GM19324 (cell line): ENCODE measurements around the gene CROCC.
A peak's percentile ranks its signal among the peaks of the same experiment; 100 is the strongest.

ENCODE experiments used
- ATAC-seq: cut with Tn5 transposase; IDR thresholded peaks from one replicate; pipeline ENCODE4 v1.9.1; 2021; ENCODE audit warnings: mild to moderate bottlenecking, moderate library complexity; ENCODE audit not compliant: unreplicated experiment, low FRiP score

The CROCC gene

DNA sequence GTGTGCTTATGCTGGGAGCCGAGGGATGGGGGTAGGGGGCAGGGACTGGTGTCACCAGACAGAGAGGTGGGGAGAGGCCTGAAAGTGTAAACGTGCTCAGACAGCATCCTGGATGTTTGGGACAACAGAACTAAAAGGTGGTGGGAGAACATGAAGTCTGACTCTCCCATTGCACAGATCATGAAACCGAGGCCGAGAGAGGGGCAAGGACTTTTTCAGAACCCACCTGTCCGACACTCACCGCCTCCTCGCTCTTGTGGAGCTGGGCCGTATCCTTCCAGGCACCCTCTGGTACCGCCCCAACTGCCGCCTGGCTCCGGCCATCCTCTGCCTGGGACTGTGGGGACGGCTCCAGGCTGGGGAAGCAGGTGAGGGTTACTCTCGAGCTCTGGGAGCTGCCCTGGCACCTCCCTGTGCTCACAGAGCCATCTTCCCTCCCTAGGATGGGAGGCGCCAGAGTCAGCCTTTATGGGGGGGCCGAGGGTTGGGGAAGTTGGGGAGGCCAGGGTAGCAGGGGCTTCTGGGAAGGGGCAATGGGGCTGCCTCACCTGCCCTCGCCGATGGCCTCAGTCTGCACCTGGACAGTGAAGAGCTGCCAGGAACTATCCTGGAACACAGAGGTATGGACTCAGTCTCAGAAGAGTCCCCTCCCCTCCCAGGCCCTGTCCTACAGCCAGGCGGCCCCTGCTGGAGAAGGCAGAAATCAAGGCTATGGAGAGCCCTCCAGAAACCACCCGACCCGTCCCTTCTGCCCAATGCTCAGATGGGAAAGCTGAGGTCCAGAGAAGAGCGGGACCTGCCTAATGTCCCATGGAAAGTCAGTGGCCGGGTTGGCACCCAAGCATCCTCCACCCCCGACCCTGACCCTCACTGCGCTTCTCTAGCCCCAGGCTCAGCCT is 83.0 kb downstream of the CROCC start:
- ATAC-seq = no peak

DNA sequence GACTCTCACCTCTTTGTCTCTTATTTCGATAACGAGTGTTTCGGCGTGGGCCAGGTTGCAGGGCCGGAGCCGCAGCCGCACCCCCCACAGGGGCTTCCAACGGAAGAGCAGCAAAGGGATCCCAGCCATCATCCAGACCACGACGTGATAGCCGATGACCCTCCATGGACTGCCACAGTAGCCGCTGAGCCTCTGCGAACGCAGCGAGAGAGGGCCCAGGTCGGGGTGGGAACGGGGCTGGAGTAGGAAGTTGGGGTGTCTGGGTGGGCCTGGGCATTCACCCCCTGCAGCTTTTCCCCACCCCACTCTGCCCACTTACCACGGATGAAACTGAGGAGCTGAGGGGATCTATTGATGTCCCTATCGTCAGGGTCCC is 83.6 kb downstream of the CROCC start:
- ATAC-seq = no peak

DNA sequence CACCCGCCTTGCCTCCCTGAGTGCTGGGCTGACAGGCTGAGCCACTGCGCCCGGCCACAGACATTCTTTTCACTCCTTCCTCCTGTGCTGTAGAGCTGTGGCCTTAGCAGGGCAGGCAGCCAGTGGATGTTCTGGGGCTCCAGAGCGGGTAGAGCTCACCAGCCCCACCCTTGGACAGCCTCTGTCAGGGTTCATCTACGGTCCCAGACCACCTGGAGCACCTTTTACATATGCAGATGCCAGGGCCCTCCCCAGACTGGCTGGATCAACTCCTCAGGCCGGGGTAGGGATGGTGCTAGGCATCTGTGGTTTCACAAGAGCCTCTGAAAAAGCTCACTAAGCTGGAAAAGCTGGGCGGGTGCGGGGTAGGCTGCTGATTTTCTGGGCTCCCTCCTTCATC is 85.4 kb downstream of the CROCC start:
- ATAC-seq = no peak

DNA sequence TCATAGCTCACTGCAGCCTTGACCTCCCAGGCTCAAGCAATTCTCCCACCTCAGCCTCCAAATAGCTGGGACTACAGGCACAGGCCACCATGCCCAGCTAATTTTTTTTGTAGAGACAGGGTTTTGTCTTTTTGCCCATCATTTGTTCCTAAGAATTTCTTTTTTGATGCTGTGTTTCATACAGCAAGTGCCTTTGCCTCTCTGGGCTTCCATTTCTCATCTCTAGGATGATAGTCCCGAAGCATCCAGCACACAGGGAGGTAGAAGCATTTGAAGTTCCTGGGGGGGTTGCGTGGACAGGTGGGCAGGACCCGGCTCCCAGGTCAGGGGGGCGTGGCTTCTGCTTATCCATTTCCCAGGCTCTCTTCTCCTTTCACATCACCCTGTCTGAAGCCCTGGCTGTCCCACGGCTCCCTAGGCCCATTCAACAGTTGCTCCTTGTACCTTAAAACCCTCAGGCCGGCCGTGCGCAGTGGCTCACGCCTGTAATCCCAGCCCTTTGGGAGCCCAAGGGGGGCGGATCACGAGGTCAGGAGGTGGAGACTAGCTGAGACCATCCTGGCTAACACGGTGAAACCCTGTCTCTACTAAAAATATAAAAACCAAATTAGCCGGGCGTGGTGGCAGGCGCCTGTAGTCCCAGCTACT is 86.6 kb downstream of the CROCC start:
- no peak for ATAC-seq

DNA sequence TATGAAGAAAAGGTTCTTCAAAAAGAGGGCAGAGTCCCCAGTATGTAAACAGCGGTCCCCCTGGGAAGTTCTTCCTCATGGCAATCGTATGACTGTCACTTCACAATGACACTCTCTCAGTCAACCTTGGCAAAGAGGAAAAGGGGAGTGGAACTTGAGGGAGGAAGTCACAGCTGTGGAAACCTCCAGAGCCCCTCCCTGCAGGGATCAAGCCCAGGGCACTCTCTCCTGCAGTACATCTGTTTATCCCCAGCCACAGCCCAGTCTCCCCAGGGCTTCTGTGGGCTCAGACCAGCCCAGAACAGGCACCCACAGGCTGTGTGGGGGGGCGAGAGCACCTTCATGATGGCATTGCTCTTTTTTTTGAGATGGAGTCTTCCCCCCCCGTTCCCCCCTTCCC is 88.0 kb downstream of the CROCC start:
- no peak for ATAC-seq

DNA sequence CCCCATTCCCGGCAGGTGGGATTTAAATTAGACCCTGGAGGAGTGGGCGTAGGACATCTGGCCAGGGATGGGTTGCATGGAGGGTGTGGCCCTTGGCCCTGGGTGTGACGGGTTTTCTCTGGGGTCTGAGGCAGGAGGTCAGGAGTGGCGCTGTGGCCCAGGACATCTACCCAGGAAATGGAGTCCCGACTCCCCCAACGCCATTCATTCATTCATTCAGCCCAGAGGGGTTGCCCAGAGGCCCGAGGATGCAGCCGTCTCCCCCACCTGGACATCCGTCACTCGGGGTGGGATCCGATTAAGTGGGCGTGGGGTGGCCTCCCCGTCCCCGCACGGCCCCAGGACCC is 89.3 kb downstream of the CROCC start:
- ATAC-seq = no peak

DNA sequence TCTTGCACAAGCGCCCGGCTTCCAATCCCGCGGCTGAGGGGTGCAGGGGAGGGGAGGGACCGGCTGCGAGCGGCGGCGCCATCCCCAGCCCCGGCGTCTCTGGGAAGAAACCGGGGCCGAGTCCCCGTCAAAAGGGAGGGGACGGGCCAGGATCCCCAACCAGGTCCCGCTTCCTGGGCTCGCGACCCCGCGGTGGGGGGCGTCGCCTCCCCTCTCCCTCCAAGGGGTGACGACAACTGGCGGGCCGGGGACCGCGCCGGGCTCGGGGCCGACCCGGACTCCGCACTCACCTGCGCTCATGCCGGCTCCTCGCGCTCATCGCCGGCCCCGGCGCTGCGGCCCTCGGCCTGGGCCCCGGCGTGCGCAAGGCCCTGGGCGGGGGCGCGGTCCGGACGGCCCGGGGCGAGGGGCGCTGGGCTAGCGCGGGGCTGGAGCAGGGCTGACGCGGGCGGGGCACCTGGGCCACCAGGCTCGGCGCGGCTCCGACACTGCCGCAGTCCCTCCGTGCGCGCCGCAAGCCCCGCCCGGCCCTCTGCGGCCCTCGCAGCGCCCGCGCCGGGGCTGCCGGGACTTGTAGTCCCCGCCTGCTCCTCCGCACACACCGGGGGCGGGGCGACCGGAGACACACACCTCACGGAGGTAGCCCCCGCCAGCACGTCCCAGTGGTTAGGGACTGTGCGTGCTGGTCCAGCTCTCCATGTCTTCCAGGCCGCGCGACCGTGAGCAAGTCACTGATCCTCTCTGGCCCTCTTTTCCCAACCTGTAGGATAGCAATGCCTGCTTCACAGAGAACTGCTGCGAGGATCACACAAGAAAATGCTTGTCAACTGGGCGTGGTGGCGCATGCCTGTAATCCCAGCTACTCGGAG is 89.9 kb downstream of the CROCC start, which contains the start of gene ATP13A2:
ATP13A2 (minus strand) TSS at position 490 of the 869 bp plus-strand sequence; CDS start at position 300, 190 bp downstream.
- ATAC-seq = peak; percentile 77

DNA sequence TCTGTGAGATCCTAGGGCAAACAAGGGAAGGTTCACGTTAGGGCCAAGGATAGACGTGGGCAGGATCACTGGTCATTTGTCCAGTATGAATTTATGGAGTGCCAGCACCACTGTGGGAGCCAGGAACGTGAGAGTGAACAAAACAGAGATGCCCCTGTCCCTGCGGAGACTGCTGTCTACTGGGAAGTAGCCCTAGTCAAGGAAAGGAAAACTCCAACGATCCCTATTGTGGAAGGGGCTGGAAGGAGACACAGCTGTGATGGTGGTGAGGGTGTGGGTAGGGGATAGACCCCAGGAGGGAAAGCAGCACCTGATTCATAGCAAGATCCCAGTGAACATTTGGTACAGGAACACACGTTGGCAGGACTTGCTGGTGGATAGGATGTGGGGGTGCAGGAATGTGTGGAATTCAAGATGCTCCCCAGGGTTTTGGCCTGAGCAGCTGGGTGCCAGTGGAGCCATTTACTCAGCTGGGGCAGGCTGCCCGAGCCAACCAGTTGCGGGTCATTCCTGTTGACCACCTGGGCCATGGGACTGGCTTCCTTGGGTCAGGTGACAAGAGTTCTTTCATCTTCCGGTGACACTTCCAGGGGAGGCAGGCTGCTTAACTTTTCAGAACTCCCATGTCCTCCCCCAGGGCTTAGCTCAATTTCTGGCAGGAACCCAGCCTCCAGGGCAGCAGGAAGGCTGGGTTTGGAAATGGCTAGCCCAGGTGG is 91.2 kb downstream of the CROCC start:
- no peak for ATAC-seq

DNA sequence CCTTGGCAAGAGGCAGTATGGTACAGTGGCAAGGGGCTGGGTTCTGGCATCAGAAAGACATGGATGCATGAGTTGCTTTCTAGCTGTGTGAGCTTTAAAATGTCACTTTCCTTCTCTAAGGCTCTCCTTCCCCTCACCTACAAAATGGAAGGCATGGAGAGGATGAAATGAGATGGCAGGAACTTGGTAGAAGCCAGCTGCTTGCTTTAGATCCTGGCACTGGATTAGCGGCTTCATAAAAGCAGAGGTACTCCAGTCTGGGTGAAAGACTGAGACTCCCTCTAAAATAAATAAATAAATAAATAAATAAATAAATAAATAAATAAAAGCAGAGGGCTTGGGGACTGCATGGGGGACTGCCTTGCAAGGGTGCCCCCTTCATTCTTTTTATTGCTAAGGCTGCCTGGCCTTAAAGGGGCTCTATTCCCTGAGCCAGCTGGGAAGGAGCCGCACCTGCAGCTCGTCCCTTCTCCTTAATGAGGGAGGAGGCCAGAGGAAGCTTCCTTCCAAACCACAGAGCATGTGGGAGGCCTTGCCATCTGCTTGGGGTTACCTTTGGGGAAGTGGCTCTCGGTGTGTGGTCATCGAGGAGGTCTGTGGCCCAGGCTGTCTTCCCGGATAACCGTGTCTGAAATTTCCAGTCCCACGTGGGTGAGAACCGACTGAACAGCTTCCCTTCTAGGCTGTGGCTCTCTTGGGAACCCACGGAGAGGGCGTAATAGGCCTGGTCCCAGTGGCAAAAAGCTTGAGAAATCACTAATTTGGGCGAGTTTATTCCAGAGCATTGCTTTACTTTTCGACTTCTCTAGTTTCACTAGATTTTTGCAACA is 92.0 kb downstream of the CROCC start:
- no peak for ATAC-seq

DNA sequence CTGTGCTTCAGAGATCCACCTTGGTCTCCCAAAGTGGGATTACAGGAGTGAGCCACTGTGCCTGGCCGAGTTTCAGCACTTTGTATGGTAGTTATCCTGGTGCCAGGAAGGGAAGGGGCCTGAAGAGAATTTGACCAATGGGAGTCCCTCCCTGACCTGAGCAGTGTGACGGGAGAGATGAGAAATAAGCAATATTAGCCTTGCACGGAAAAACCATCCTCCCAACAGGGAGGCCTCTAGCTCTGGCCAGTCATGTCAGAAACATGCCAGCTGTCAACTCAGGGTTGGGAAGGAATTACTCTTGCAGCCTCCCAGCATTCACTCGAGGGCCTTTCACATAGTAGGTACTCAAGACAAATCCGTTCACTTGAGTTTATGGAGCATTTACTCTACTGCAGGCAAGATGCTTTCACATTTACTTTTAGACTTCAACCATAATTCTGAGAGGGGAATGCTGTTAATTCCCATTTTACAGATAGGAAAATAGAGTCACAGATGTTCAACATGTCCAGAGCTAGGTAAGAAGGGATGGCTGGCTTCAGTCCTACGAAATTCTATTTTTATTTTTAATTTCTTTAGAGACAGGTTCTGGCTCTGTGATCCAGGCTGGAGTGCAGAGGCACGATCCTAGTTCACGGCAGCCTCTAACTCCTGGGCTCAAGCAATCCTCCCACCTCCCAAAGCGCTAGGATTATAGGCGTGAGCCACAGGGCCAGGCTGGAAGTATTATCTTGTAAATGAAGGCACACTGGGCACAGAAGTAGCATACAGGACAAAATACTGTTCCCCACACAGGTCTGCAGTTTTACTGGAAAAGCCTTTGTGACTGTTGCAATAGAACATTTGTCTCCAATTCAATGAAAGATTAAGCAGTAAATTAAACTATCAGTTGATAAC is 93.2 kb downstream of the CROCC start:
- no peak for ATAC-seq

DNA sequence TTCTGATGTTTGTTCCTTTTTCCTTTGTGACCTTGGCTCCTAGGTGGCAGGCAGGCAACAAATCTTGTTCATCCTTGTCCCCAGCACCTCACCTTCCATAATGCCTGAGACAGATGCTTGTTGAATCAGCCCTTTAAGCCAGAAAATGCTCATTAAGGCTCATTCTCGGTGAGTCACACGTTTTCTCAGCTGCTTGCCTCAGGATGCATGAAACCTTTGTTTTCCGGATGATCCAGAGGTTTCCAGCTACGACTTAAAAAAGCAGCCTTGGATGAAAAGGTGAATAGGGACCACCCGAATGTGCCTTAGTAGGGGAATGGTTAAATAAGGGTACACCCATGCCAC is 94.6 kb downstream of the CROCC start:
- ATAC-seq = no peak

DNA sequence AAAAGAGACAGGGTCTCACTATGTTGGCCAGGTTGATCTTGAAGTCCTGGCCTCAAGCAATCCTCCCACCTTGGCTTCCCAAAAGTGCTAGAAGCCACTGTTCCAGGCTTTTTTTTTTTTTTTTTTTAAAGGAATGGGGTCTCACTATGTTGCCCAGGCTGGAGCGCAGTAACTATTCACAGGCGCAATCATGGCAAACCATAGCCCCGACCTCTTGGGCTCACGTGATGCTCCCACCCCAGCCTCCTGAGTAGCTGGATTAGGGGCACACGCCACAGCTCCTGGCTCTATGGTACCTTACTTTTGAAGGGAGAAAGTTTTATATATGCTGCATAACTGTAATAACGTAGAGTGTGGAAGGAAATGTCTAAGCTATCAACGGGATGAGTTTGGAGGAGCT is 95.7 kb downstream of the CROCC start:
- ATAC-seq = no peak

DNA sequence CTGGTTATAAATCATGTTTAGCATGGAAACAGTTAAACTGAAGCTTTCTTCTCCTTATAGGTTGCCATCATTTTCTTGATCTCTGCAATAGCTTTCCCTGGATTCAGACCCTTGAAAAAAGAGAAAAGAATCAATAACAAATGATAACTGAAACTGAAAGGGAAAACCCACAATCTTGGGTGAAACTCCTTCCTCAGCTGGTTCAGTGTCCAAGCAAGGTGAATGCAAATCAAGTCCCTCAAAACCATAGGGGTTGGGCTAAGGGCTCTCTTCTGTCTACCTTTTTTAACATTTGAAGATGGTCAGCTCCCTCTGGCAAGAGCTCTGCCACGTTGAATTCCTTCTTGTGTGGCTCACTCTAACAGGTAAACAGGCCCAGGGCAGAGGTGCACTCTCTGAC is 97.1 kb downstream of the CROCC start:
- no peak for ATAC-seq

DNA sequence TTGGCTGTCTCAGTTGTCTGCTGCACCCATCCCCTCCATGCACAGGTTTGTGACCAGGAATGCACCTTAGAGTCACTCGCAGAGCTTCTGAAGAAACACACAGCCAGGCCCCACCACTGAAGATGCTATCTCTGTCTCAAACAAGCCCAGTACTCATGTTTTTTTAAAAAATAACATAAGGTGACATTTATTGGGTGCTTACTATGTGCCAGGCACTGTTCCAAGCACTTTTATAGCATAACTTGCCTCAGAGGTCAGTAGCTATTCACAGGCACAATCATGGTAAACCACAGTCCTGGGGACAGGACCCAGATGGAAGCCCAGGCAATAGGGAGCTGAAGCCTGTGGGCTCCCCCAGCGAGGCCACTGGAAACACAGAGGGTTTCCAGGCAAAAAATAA is 98.8 kb downstream of the CROCC start:
- no peak for ATAC-seq

DNA sequence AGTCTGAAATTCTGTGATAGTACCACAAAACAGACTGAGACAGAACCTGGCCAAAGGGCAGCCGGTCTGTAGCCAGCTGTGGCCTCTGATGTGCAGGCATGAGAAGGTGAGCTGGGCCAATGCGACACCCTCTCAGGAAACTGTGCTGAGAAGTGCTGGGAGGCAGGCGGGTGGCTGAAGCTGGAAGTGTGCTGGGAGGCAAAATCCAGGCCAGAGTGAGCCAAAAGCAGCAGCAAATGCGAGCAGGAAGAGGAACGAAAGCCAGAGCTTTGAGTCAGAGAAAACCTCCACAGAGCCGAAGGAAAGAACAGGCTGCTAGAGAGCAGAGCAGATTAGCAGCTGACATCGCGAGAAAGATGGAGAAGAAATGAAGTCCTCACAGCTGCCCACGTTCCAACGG is 100.2 kb downstream of the CROCC start:
- no peak for ATAC-seq
